ENCODE measurements around the gene CNTNAP4.

Gene CNTNAP4

DNA sequence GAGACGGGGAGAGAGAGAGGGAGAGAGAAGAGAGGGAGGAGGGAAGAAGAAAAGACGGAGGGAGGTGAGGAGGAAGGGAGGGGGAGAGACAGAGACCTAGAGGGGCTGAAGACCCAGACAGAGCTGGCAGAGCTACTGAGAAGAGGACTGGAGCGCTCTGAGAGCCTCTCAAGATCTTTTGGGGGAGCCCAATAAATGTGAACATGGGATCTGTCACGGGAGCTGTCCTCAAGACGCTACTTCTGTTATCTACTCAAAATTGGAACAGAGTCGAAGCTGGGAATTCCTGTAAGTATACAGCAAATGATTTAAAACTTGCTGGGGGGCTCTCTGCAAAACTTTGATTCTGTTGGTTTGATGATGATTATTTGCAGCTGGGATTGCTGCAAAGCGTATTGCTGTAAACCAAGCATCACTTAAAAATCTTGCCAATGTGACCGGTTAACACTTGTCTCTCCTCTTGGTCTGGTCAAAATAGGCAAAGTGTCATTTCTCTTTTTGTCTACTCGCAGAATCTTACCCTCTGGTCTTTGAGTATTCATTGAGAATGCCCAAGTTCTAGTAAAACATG lies 344 bp downstream of the CNTNAP4 start:
- TF ChIP-seq POLR2AphosphoS5 (IDR thresholded peaks at IDR 0.05; ENCODE audit: low read depth, low read length) (no peak), TAF1 (IDR thresholded peaks at IDR 0.05; ENCODE audit: borderline replicate concordance, low read depth, low read length) (no peak), POLR2A (IDR thresholded peaks at IDR 0.05; ENCODE audit: low read depth, low read length) (no peak)
- FAIRE-seq (no peak), DNase-seq (ENCODE audit: insufficient read length) (no peak)

- no peak for DNase-seq (ENCODE audit: insufficient read length)
- no peak for FAIRE-seq
- TF ChIP-seq POLR2AphosphoS5 (IDR thresholded peaks at IDR 0.05; ENCODE audit: low read depth, low read length) (no peak), POLR2A (IDR thresholded peaks at IDR 0.05; ENCODE audit: low read depth, low read length) (no peak), TAF1 (IDR thresholded peaks at IDR 0.05; ENCODE audit: borderline replicate concordance, low read depth, low read length) (no peak)
Measured at GRCh38 chr16:76278086-76278485, 885 bp downstream of the CNTNAP4 start.

GRCh38 chr16:76278980-76279379 lies 1.8 kb downstream of the CNTNAP4 start:
- no peak for TF ChIP-seq TAF1 (IDR thresholded peaks at IDR 0.05; ENCODE audit: borderline replicate concordance, low read depth, low read length)
- no peak for TF ChIP-seq POLR2AphosphoS5 (IDR thresholded peaks at IDR 0.05; ENCODE audit: low read depth, low read length)
- TF ChIP-seq POLR2A (IDR thresholded peaks at IDR 0.05; ENCODE audit: low read depth, low read length), result no peak
- no peak for FAIRE-seq
- DNase-seq (ENCODE audit: insufficient read length), result no peak

GRCh38 chr16:76280421-76281215 lies 3.4 kb downstream of the CNTNAP4 start:
- no peak for FAIRE-seq

GRCh38 chr16:76287466-76287865 lies 10.3 kb downstream of the CNTNAP4 start:
- TF ChIP-seq TAF1 (IDR thresholded peaks at IDR 0.05; ENCODE audit: borderline replicate concordance, low read depth, low read length), result no peak
- TF ChIP-seq POLR2AphosphoS5 (IDR thresholded peaks at IDR 0.05; ENCODE audit: low read depth, low read length), result no peak
- no peak for TF ChIP-seq POLR2A (IDR thresholded peaks at IDR 0.05; ENCODE audit: low read depth, low read length)
- no peak for DNase-seq (ENCODE audit: insufficient read length)
- no peak for FAIRE-seq

More at GRCh38 chr16:76280421-76281215, 3.4 kb downstream of the CNTNAP4 start:
- no peak for DNase-seq (ENCODE audit: insufficient read length)
- TF ChIP-seq POLR2AphosphoS5 (IDR thresholded peaks at IDR 0.05; ENCODE audit: low read depth, low read length) (no peak), POLR2A (IDR thresholded peaks at IDR 0.05; ENCODE audit: low read depth, low read length) (no peak), TAF1 (IDR thresholded peaks at IDR 0.05; ENCODE audit: borderline replicate concordance, low read depth, low read length) (no peak)

DNA sequence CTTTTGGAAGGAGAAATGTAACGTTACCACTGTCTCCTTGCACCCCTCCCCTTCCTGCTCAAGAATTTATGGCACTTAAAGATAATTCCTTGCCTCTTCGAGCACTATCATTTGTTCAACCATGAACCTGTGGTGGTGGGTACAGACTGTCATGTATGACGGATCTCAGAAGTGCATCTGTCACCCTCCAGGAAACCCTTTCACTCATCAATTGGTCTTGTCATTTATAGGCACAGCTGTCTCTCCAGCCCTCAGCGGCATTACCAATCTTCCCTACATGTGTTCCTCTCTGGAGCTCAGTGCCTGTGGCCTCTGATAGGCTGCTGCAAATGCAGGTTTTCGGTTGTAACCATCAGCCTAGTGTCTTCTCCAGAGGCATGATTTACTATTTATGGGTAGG lies 15.0 kb downstream of the CNTNAP4 start:
- no peak for FAIRE-seq
- no peak for DNase-seq (ENCODE audit: insufficient read length)
- TF ChIP-seq POLR2AphosphoS5 (IDR thresholded peaks at IDR 0.05; ENCODE audit: low read depth, low read length), result no peak
- no peak for TF ChIP-seq TAF1 (IDR thresholded peaks at IDR 0.05; ENCODE audit: borderline replicate concordance, low read depth, low read length)
- no peak for TF ChIP-seq POLR2A (IDR thresholded peaks at IDR 0.05; ENCODE audit: low read depth, low read length)

GRCh38 chr16:76293980-76294379 lies 16.8 kb downstream of the CNTNAP4 start:
- TF ChIP-seq TAF1 (IDR thresholded peaks at IDR 0.05; ENCODE audit: borderline replicate concordance, low read depth, low read length) (no peak), POLR2AphosphoS5 (IDR thresholded peaks at IDR 0.05; ENCODE audit: low read depth, low read length) (no peak), POLR2A (IDR thresholded peaks at IDR 0.05; ENCODE audit: low read depth, low read length) (no peak)
- FAIRE-seq (no peak), DNase-seq (ENCODE audit: insufficient read length) (no peak)

GRCh38 chr16:76294396-76295214 lies 17.4 kb downstream of the CNTNAP4 start:
- TF ChIP-seq TAF1 (IDR thresholded peaks at IDR 0.05; ENCODE audit: borderline replicate concordance, low read depth, low read length) (no peak), POLR2AphosphoS5 (IDR thresholded peaks at IDR 0.05; ENCODE audit: low read depth, low read length) (no peak), POLR2A (IDR thresholded peaks at IDR 0.05; ENCODE audit: low read depth, low read length) (no peak)
- no peak for DNase-seq (ENCODE audit: insufficient read length)
- no peak for FAIRE-seq

GRCh38 chr16:76297941-76298340 lies 20.7 kb downstream of the CNTNAP4 start:
- DNase-seq (ENCODE audit: insufficient read length) (no peak), FAIRE-seq (no peak)
- TF ChIP-seq TAF1 (IDR thresholded peaks at IDR 0.05; ENCODE audit: borderline replicate concordance, low read depth, low read length) (no peak), POLR2AphosphoS5 (IDR thresholded peaks at IDR 0.05; ENCODE audit: low read depth, low read length) (no peak), POLR2A (IDR thresholded peaks at IDR 0.05; ENCODE audit: low read depth, low read length) (no peak)

GRCh38 chr16:76303637-76304314 lies 26.6 kb downstream of the CNTNAP4 start:
- TF ChIP-seq POLR2AphosphoS5 (IDR thresholded peaks at IDR 0.05; ENCODE audit: low read depth, low read length) (no peak), TAF1 (IDR thresholded peaks at IDR 0.05; ENCODE audit: borderline replicate concordance, low read depth, low read length) (no peak)
- FAIRE-seq, result no peak

More at GRCh38 chr16:76303637-76304314, 26.6 kb downstream of the CNTNAP4 start:
- no peak for DNase-seq (ENCODE audit: insufficient read length)
